Suprapubic skin (tissue), 4 donors: Measurements from ENCODE around the gene DNAH10. TPM values are rescaled to one million over a fixed set of nuclear protein-coding genes. Genes with fewer than 3 reads are reported as not detected.

ENCODE experiments used
- DNase-seq, 2 donors: peaks; one replicate each; pipeline ENCODE4 v3.0.0-alpha.2; 2019; ENCODE audit warnings: low spot score in 2 of 2
- H3K27ac ChIP-seq: fragments of 200-600 bp; sonication (generic); one replicate; pipeline ENCODE4 v1.5.1; 2019
- H3K27me3 ChIP-seq: fragments of 200-600 bp; sonication (generic); one replicate; pipeline ENCODE4 v1.5.1; 2019
- H3K36me3 ChIP-seq: fragments of 200-600 bp; sonication (generic); one replicate; pipeline ENCODE4 v1.5.1; 2019
- H3K4me1 ChIP-seq: fragments of 200-600 bp; sonication (generic); one replicate; pipeline ENCODE4 v1.5.1; 2019
- H3K4me3 ChIP-seq: fragments of 200-600 bp; sonication (generic); one replicate; pipeline ENCODE4 v1.5.1; 2019; ENCODE audit warnings: mild to moderate bottlenecking
- H3K9me3 ChIP-seq: fragments of 200-600 bp; sonication (generic); one replicate; pipeline ENCODE4 v1.5.1; 2019
- EP300 ChIP-seq: sonication (generic); formaldehyde crosslinking; IDR thresholded peaks from one replicate; pipeline ENCODE4 v1.6.1; 2017; ENCODE audit warnings: antibody characterized with exemption
- POLR2A ChIP-seq, 2 donors: fragments of 450-650 bp; IDR thresholded peaks; one replicate each; pipeline ENCODE4 v1.6.1; 2017; ENCODE audit warnings: antibody characterized with exemption in 2 of 2, mild to moderate bottlenecking in 2 of 2, moderate library complexity in 2 of 2
- POLR2AphosphoS5 ChIP-seq, 3 donors: sonication (generic); formaldehyde crosslinking; IDR thresholded peaks; one replicate each; pipeline ENCODE4 v1.6.1; 2017; ENCODE audit warnings: antibody characterized with exemption in 3 of 3
- WGBS: methylation state at CpG from one replicate; pipeline ENCODE4 v1.1.5; 2018; 5-methylcytosine and 5-hydroxymethylcytosine counted together
- total RNA-seq, 4 donors: library from RNA; depleted of rRNA; stranded (reverse); fragments of >200 nt; gene quantifications; one replicate each; pipeline ENCODE4 v1.1.0, GENCODE V29; 2016
- TF ChIP-seq, protein P1 (sequence below), 2 donors: fragments of 200-600 bp in 1 of 2; fragments of 450-650 bp in 1 of 2; sonication (generic) in 1 of 2; IDR thresholded peaks; one replicate each; pipeline ENCODE4 v1.5.1; 2016 to 2019; ENCODE audit warnings: antibody characterized with exemption in 2 of 2, mild to moderate bottlenecking in 1 of 2, moderate library complexity in 1 of 2

DNAH10 gene
- total RNA-seq, 4 donors from 2014 or later = 0.13 to 1.2 (median 0.19) TPM; not detected in 1

- DNase-seq = no peak
- WGBS = 92% methylated on average over 12 of the region's 12 CpGs
- TF ChIP-seq EP300 (no peak), POLR2AphosphoS5 (IDR thresholded peaks at IDR 0.05) (no peak), POLR2A (IDR thresholded peaks at IDR 0.05) (no peak)
- TF ChIP-seq, protein P1, sequence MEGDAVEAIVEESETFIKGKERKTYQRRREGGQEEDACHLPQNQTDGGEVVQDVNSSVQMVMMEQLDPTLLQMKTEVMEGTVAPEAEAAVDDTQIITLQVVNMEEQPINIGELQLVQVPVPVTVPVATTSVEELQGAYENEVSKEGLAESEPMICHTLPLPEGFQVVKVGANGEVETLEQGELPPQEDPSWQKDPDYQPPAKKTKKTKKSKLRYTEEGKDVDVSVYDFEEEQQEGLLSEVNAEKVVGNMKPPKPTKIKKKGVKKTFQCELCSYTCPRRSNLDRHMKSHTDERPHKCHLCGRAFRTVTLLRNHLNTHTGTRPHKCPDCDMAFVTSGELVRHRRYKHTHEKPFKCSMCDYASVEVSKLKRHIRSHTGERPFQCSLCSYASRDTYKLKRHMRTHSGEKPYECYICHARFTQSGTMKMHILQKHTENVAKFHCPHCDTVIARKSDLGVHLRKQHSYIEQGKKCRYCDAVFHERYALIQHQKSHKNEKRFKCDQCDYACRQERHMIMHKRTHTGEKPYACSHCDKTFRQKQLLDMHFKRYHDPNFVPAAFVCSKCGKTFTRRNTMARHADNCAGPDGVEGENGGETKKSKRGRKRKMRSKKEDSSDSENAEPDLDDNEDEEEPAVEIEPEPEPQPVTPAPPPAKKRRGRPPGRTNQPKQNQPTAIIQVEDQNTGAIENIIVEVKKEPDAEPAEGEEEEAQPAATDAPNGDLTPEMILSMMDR (IDR thresholded peaks at IDR 0.05) = no peak
- Histone ChIP-seq H3K4me3 (no peak overlapping the region), H3K27me3 (no peaks in the 10 kb centered on the region), H3K27ac (no peak overlapping the region), H3K36me3 (peaks cover 69% of the 10 kb centered on the region), H3K4me1 (no peaks in the 10 kb centered on the region), H3K9me3 (no peaks in the 10 kb centered on the region)
Measured at GRCh38 chr12:123754041-123754772, 7.9 kb upstream of the DNAH10 start.

GRCh38 chr12:123757561-123757960, 4.5 kb upstream of the DNAH10 start:
- H3K36me3 ChIP-seq = peaks cover 47% of the 10 kb centered on the region
- DNase-seq = no peak
- no peaks in the 10 kb centered on the region for H3K27me3 ChIP-seq
- peaks cover 11% of the 10 kb centered on the region for H3K4me1 ChIP-seq
- no peak overlapping the region for H3K27ac ChIP-seq
- no peak overlapping the region for H3K4me3 ChIP-seq
- H3K9me3 ChIP-seq = no peaks in the 10 kb centered on the region
- TF ChIP-seq EP300 = no peak
- TF ChIP-seq, protein P1 (IDR thresholded peaks at IDR 0.05) = no peak
- TF ChIP-seq POLR2A (IDR thresholded peaks at IDR 0.05) = no peak
- no peak for TF ChIP-seq POLR2AphosphoS5 (IDR thresholded peaks at IDR 0.05)
- WGBS = 85% methylated on average over 6 of the region's 6 CpGs

DNA sequence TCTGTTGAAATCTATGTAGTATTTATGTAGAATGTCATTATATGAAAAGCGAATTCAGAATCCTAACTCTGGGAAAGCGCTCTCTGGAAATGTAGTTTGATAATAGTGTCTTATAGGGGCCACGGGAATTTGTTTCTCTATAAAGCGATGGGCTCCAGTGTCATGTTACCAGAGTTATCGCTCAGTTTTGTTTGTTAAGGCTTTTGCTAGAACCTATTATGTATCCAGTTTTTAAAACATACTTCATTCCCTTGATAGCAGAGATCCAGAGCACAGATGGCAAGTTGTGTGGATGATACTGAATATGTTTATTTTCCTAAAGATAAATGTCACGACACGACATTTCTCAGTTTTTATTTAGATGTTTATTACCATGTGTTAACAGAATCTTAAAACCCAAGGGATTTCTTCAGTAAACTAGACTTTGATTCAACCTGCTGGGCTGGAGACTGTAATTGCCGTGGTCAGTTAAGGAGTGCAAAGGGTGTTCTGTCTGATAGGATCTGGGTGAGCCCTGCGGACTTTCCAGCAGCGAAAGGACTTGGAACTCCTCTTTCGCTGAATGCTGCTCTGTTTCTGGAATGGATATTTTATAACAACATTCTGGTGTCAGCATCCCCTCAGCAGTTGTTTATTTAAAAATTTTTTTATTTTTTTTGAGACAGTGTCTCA, 1.7 kb upstream of the DNAH10 start:
- Histone ChIP-seq H3K9me3 (no peaks in the 10 kb centered on the region), H3K27ac (no peak overlapping the region), H3K4me1 (peaks cover 14% of the 10 kb centered on the region), H3K4me3 (no peak overlapping the region), H3K36me3 (peaks cover 18% of the 10 kb centered on the region), H3K27me3 (no peaks in the 10 kb centered on the region)
- no peak for TF ChIP-seq EP300
- no peak for TF ChIP-seq POLR2A (IDR thresholded peaks at IDR 0.05)
- TF ChIP-seq POLR2AphosphoS5 (IDR thresholded peaks at IDR 0.05) = no peak
- TF ChIP-seq, protein P1 (IDR thresholded peaks at IDR 0.05) = no peak
- DNase-seq = no peak
- WGBS = 96% methylated on average over 11 of the region's 11 CpGs

DNA sequence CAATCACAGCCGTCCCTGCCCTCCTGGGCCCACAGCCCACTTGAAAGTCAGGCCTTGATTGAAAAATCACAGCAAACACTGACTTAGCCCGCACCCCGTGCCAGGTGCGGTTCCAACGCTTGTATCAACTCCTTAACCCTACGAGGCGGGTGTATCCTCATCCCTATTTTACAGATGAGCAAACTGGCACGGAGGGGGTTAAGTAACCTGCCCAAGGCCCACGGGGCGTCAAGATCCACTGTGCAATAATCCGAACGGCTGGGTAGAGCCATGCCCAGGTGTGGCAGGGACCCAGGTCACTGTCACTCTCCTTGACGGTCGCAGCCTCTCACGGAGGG, 583 bp downstream of the DNAH10 start:
- WGBS = 32% methylated on average over 10 of the region's 15 CpGs
- H3K9me3 ChIP-seq = no peaks in the 10 kb centered on the region
- DNase-seq = no peak
- H3K4me3 ChIP-seq = peak overlapping the region; percentile 54
- no peak for TF ChIP-seq POLR2AphosphoS5 (IDR thresholded peaks at IDR 0.05)
- no peak for TF ChIP-seq EP300
- TF ChIP-seq POLR2A (IDR thresholded peaks at IDR 0.05) = no peak
- TF ChIP-seq, protein P1 (IDR thresholded peaks at IDR 0.05) = no peak
- peaks cover 14% of the 10 kb centered on the region for H3K4me1 ChIP-seq
- no peaks in the 10 kb centered on the region for H3K27me3 ChIP-seq
- no peak overlapping the region for H3K27ac ChIP-seq
- peaks cover 9% of the 10 kb centered on the region for H3K36me3 ChIP-seq

DNA sequence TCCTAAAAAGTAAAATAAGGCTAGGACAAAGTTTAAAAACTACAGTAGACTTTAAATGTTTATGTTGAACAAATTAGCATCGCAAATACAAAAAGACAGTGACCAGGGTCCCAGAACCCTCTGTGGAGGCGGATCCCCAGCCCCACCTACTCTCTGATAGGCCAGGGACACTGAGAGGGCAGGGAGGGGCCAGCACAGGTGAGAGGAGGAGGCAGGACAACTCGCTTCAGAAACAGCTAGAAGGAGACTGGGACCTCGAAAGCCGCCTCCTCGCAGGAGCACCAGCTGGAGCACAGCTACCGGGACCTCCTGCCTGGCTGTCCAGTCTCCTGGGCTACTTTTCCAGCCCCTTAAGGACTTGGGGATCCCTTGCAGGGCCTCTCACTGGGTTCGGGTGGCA, 992 bp downstream of the DNAH10 start:
- TF ChIP-seq, protein P1 (IDR thresholded peaks at IDR 0.05) = no peak
- TF ChIP-seq POLR2AphosphoS5 (IDR thresholded peaks at IDR 0.05) = no peak
- TF ChIP-seq POLR2A (IDR thresholded peaks at IDR 0.05) = no peak
- TF ChIP-seq EP300 = no peak
- Histone ChIP-seq H3K4me3 (no peak overlapping the region), H3K27ac (no peak overlapping the region), H3K4me1 (peaks cover 14% of the 10 kb centered on the region), H3K36me3 (peaks cover 9% of the 10 kb centered on the region), H3K27me3 (no peaks in the 10 kb centered on the region), H3K9me3 (no peaks in the 10 kb centered on the region)
- DNase-seq = no peak
- 42% methylated on average over 8 of the region's 8 CpGs for WGBS
